Activated CD8-positive, alpha-beta memory T cell treated with anti-CD3 and anti-CD28 coated beads for 24 hours (primary cell): ENCODE measurements around the gene FAT2.

Experiments used
- DNase-seq: peaks from one replicate; pipeline ENCODE4 v3.0.0-alpha.2; 2020

Gene FAT2, protein sequence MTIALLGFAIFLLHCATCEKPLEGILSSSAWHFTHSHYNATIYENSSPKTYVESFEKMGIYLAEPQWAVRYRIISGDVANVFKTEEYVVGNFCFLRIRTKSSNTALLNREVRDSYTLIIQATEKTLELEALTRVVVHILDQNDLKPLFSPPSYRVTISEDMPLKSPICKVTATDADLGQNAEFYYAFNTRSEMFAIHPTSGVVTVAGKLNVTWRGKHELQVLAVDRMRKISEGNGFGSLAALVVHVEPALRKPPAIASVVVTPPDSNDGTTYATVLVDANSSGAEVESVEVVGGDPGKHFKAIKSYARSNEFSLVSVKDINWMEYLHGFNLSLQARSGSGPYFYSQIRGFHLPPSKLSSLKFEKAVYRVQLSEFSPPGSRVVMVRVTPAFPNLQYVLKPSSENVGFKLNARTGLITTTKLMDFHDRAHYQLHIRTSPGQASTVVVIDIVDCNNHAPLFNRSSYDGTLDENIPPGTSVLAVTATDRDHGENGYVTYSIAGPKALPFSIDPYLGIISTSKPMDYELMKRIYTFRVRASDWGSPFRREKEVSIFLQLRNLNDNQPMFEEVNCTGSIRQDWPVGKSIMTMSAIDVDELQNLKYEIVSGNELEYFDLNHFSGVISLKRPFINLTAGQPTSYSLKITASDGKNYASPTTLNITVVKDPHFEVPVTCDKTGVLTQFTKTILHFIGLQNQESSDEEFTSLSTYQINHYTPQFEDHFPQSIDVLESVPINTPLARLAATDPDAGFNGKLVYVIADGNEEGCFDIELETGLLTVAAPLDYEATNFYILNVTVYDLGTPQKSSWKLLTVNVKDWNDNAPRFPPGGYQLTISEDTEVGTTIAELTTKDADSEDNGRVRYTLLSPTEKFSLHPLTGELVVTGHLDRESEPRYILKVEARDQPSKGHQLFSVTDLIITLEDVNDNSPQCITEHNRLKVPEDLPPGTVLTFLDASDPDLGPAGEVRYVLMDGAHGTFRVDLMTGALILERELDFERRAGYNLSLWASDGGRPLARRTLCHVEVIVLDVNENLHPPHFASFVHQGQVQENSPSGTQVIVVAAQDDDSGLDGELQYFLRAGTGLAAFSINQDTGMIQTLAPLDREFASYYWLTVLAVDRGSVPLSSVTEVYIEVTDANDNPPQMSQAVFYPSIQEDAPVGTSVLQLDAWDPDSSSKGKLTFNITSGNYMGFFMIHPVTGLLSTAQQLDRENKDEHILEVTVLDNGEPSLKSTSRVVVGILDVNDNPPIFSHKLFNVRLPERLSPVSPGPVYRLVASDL (N-terminal part only)

DNA sequence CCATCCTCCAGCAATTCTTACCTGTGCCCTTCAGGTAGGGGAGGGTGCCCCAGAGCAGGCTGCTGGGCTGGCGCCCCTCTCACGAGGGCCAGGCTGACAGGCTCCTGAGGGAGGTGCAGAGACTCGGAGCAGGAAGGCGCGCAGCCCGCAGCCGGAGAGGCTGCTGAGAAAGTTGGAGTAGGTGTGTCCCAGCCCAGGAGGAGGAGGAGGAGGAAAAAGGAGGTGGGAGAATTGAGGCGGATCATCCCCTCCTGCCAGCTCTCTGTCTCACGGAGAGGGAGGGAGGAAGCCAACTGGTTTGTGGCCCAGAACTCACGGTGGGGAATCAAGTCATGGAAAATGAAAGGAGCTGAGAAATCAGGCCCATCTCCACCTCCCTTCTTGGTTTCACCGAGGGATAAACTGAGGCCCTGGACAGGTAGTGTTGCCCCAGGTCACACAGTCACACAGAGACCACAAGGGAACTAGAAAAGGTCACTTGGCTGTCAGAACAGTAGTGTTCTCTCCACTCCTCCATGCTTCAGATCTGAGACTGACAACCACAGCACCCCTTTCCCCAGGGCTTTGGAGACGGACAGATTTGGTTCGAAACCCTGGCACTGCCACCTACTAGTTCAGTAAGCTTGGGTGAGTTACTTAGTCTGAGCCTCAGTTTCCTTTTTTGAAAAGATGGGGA is at the start of gene FAT2:
Gene FAT2 (minus strand): TSS at position 188 of the 676 bp plus-strand sequence. CDS start 22,400 bp downstream, outside the sequence.
- DNase-seq, result no peak

DNA sequence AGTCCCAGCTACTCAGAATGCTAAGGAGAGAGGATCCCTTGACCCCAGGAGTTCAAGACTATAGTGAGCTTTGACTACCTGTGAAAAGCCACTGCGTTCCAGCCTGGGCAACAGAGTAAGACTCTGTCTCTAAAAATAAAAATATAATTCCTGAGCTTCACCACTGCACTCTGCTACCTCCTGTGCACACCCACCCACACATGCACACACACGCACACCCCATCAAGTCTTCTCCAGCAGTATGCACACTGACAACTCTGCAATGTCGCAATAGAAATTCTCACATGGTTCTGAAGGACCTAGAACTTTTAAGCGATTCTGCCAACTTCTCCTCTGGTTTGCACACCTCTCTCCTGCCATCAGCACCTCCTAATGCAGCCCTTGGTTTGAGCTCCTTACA is 47.5 kb upstream of the FAT2 start:
- no peak for DNase-seq

GRCh38 chr5:151637676-151638075 is 46.5 kb upstream of the FAT2 start:
- no peak for DNase-seq

DNA sequence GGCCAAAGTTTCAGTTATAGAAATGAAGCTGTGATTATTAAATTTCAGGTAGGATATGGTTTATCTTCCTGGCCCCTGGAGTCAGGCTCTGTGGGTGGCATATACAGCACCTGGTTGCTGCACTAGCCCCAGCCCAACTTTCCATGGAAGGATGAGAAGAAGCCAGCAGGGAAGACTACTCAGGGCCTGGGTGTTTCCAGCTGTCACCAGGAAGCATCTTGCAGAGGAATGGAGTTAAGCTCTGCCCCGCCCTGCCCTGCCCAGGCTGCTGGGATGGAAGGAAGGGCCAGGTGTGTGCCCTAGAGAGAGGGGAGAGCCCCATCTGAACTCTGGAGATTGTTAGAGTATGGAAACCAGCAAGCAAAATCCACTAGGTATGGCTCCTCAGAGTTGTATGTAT is 42.8 kb upstream of the FAT2 start:
- no peak for DNase-seq

GRCh38 chr5:151632941-151633340 is 41.8 kb upstream of the FAT2 start:
- no peak for DNase-seq

- no peak for DNase-seq
Measured at GRCh38 chr5:151632524-151632923, 41.4 kb upstream of the FAT2 start.

- no peak for DNase-seq
Measured at GRCh38 chr5:151631941-151632340, 40.8 kb upstream of the FAT2 start.

GRCh38 chr5:151630088-151630487 is 39.0 kb upstream of the FAT2 start:
- DNase-seq, result no peak

GRCh38 chr5:151628112-151628823 is 37.1 kb upstream of the FAT2 start:
- no peak for DNase-seq

DNA sequence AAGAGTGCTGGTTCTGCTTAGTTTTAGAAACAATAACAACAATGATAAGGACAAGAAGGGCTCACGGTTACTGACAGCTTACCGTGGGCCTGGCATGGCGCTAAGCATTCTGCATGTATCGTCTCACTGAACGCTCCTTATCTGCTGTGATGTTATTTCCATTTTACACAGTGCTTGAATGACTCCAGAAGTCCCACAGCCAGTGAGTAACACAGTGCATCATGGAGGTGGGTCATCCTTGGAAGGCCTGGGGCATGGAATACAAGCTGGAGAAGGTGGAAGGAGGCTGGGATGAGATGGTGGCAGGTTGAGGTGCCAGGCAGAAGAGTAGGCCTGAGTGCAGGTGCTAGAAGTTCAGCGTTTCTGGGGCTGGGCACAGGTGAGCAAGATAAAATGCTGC is 36.5 kb upstream of the FAT2 start:
- no peak for DNase-seq

DNA sequence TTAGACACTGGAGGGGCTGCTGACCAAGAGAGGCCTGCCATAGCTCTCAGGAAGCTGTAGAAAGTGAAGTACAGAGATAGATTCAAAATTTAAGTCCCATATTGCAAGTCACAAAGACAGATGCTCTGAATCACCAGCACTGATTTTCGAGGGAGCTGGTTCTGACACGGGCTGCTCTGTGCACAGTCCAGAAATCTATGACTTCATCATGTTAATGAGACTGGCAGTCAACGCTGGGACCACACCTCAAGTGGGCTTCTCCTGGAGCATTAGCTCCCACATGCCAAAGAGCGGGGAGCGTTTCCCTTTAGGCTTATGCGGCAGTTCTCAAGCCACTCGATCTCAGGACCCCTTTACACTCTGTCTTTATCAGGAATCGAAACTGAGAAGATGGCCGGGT is 34.2 kb upstream of the FAT2 start:
- DNase-seq, result no peak

- no peak for DNase-seq
Measured at GRCh38 chr5:151624476-151624875, 33.3 kb upstream of the FAT2 start.

DNA sequence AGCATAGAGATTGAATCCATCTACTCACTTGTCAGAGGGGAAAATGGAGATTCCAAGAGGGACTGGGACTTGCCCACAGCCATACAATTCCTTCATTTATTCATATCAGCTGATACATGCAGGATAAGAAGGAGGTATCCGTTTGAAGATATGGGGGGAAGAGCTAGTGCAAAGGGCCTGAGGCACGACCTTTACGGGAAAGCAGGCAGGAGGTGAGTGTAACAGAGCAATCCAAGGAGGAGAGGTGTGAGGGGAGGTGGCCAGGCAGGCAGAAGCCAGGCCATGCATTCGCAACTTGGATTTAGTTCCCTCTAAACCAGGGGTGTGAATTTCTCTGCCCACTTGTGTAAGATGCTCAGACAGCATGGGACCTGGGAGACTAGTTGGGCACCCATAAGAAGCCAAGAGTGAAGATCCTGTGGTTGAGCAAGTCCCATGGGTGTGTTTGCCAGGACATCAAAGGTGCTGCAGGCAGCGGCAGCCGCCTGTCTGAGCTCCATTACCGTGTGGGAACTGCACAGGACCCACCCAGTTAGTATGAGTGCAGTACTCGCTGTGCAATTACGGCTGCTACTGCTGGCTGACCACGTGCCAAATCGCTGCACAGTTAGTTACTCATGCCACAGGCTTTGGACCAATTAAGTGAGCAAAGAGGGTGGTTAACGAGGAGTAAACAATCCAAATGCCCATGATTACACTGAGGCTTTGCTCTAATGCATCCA is 31.4 kb upstream of the FAT2 start:
- DNase-seq, result no peak

GRCh38 chr5:151620461-151620840 is 29.3 kb upstream of the FAT2 start:
- no peak for DNase-seq

- no peak for DNase-seq
Measured at GRCh38 chr5:151619812-151620460, 28.8 kb upstream of the FAT2 start.

DNA sequence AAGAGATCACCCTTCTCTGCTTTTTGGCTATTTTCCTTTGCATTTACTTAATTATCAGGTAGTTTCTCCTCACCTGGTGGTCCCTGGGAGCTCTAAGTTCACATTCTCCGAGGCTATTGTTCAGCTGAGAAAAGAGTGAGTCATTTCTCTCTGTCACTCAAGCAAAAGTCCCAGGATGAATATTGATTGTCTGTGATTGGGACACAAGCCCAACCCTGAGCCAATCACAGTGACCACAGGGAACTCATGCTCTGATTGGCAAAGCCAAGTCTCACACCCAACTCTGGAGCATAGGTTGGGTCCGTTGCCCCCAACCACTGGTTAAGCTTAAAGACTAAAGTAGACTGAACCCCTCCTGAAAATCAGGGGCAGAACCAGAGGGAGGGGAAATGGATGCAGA is 27.8 kb upstream of the FAT2 start:
- DNase-seq, result no peak

GRCh38 chr5:151617841-151618710 is 26.9 kb upstream of the FAT2 start:
- no peak for DNase-seq

- no peak for DNase-seq
Measured at GRCh38 chr5:151617383-151617840, 26.3 kb upstream of the FAT2 start.

DNA sequence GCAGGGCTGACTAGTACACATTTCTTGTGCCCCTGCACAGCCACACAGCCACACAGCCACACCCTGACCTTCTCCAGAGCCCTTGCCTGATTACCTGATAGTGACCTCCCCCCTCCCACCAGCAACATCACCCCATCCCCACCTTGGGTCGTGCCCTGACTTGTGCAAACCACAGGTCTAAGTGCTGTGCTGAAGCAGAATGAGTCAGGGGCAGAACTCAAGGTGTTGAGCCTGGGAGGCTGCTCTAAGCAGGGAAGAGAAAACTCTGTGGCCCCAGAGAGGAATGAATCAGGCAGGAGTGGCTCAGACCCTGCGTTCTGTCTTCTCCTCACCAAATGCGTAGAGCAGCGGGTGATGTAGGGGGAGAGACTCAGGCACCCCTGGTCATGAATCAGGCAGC is 24.3 kb upstream of the FAT2 start:
- no peak for DNase-seq

DNA sequence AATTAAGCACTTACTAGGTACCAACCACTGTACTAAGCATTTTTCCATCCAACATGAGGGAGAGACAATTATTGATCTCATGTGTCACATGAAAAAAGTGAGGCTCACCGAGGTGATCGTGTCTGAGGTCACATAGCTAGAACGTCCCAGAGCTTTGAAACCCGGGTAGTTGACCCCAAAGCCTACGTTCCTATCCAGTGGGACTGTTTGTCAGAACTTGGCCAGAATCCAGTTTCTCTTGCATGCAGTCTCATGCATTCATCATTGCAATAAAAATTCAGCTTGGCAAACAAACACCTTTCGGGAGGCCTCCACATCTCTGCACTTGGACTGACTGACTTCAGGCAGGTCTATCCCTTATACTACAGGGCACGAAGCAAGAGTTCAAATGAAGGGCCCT is 23.4 kb upstream of the FAT2 start:
- no peak for DNase-seq
